ENCODE results near the gene KLF11.

DNA sequence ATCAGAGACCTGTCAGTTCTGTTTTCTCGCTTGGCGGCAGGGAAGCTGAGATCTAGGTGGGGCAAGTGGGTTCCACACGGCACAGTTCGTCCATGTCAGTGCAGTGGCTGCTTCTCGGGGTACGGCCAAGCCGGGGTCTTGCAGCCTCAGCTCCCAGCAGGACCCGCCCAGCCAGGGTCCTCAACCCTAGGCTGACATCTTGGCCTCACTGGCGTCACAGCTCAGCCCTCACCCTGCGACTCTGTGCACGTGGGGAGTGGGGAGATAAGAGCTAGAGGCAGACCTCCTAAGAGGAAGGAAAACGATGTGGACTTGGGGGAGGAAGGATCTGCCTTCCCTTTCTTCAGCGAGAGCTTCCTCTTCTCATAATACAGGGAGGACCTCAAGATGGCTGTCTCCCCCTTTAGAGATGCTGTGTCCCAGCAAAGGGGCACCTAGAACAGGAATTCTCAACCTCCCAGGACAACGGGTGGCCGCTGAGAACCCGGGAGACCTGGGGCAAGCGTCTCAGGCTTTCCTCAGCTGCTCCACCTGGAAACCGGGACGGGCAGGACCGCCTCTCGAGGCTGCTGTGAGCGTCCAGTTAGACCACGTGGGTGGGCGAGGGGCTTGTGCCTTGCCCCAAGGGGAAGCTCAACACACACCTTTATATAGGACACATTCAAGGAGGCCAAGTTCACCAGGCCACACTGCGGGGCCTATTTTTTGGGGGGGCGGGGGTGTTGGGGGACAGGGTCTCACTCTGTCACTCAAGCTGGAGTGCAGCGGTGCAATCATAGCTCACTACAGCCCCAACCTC lies 23.5 kb upstream of the KLF11 start:
- TF ChIP-seq, protein P1, sequence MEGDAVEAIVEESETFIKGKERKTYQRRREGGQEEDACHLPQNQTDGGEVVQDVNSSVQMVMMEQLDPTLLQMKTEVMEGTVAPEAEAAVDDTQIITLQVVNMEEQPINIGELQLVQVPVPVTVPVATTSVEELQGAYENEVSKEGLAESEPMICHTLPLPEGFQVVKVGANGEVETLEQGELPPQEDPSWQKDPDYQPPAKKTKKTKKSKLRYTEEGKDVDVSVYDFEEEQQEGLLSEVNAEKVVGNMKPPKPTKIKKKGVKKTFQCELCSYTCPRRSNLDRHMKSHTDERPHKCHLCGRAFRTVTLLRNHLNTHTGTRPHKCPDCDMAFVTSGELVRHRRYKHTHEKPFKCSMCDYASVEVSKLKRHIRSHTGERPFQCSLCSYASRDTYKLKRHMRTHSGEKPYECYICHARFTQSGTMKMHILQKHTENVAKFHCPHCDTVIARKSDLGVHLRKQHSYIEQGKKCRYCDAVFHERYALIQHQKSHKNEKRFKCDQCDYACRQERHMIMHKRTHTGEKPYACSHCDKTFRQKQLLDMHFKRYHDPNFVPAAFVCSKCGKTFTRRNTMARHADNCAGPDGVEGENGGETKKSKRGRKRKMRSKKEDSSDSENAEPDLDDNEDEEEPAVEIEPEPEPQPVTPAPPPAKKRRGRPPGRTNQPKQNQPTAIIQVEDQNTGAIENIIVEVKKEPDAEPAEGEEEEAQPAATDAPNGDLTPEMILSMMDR (IDR thresholded peaks at IDR 0.05; ENCODE audit: low read length), result no peak
- TF ChIP-seq EZH2phosphoT487 (IDR thresholded peaks at IDR 0.05; ENCODE audit: low read length), result no peak

Measured in MM.1S (cell line).